SK-N-SH treated with all-trans-retinoic acid at 6 μM for 48 hours (cell line): ENCODE results near the gene FUOM.

Source experiments
- GLIS3 ChIP-seq: fragments of 250-450 bp; sonication (Bioruptor Pico); IDR thresholded peaks from 2 replicates; pipeline ENCODE4 v1.5.0; 2020; ENCODE audit warnings: mild to moderate bottlenecking, moderate library complexity
- ISL1 ChIP-seq: fragments of 250-450 bp; sonication (Bioruptor Pico); IDR thresholded peaks from 2 replicates; pipeline ENCODE4 v2.1.2; 2022; ENCODE audit warnings: mild to moderate bottlenecking, moderate library complexity
- PATZ1 ChIP-seq: fragments of 250-450 bp; sonication (Bioruptor Pico); IDR thresholded peaks from 2 replicates; pipeline ENCODE4 v1.8.0; 2020; ENCODE audit warnings: mild to moderate bottlenecking, moderate library complexity, borderline replicate concordance
- TOX ChIP-seq: fragments of 250-450 bp; sonication (Bioruptor Pico); IDR thresholded peaks from 2 replicates; pipeline ENCODE4 v1.8.0; 2021; ENCODE audit warnings: mild to moderate bottlenecking, moderate library complexity, borderline replicate concordance
- ZNF70 ChIP-seq: fragments of 450-650 bp; formaldehyde crosslinking; IDR thresholded peaks from 2 replicates; pipeline ENCODE4 v1.5.0; 2020; ENCODE audit warnings: mild to moderate bottlenecking, moderate library complexity

GRCh38 chr10:133355991-133356390 lies 1.8 kb downstream of the FUOM start:
- no peak for TF ChIP-seq PATZ1 (CRISPR knock-in tag)
- no peak for TF ChIP-seq GLIS3 (CRISPR knock-in tag)
- TF ChIP-seq TOX (CRISPR knock-in tag) = no peak
- no peak for TF ChIP-seq ZNF70 (CRISPR knock-in tag)
- no peak for TF ChIP-seq ISL1 (CRISPR knock-in tag)
